HG03196 (cell line): ENCODE data around the gene RAB29.
"Not testable (repeated sequence)": the region's sequence is repeated elsewhere in the genome, so short reads cannot be mapped to it uniquely, and the experiment has no call there.

ENCODE experiments used
- ATAC-seq: cut with Tn5 transposase; IDR thresholded peaks from one replicate; pipeline ENCODE4 v1.9.1; 2021; ENCODE audit not compliant: unreplicated experiment

The RAB29 gene

GRCh38 chr1:205775015-205775716 is at the start of gene RAB29:
TSS of gene RAB29 (minus strand) at chr1:205775482. CDS start at chr1:205774956, 526 bp downstream.
- peak; percentile 73 for ATAC-seq

GRCh38 chr1:205824180-205824579 is 48.9 kb upstream of the RAB29 start:
- no peak for ATAC-seq

GRCh38 chr1:205823260-205823659 is 48.0 kb upstream of the RAB29 start:
- not testable (repeated sequence) for ATAC-seq

- no peak for ATAC-seq
Measured at GRCh38 chr1:205822397-205822796, 47.1 kb upstream of the RAB29 start.

DNA sequence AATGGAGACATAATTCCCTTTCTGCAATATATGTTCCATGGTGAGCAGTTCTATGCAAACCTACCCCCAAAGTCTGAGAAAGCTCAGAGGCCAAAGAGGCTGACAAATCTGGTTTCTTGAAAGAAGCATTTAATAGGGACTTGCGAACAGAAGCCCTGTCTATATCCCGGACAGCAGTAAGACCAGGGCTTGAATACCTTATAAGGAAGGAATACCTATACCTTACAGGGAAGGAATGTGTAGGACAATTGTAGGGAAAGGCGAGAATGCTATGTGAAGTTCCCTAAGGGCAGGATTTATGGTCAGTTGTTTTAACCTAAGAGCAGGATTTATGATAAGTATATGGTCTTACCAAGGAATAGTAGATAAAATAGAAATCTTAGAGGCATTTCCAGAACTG is 42.7 kb upstream of the RAB29 start:
- no peak for ATAC-seq

DNA sequence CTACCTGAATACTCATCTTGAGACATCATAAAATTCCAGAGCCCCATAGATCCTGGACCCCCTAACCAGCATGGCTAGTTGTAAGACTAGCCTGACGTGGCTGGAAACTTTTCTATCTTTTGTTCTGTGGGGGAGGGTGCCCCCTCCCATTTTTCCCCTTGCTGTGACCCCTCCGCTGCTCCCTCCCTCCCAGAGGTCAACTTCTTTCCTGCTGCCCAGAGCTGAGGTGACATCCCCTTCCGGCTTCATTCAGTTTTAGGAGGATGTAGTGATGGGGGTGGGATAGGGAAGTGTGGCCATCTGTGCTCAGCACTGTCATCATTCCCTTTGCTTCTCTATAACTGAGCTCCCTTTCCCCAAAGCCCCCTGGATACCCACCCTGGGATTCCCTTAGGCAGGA is 42.1 kb upstream of the RAB29 start:
- no peak for ATAC-seq

GRCh38 chr1:205813755-205814058 is 38.4 kb upstream of the RAB29 start:
- no peak for ATAC-seq

DNA sequence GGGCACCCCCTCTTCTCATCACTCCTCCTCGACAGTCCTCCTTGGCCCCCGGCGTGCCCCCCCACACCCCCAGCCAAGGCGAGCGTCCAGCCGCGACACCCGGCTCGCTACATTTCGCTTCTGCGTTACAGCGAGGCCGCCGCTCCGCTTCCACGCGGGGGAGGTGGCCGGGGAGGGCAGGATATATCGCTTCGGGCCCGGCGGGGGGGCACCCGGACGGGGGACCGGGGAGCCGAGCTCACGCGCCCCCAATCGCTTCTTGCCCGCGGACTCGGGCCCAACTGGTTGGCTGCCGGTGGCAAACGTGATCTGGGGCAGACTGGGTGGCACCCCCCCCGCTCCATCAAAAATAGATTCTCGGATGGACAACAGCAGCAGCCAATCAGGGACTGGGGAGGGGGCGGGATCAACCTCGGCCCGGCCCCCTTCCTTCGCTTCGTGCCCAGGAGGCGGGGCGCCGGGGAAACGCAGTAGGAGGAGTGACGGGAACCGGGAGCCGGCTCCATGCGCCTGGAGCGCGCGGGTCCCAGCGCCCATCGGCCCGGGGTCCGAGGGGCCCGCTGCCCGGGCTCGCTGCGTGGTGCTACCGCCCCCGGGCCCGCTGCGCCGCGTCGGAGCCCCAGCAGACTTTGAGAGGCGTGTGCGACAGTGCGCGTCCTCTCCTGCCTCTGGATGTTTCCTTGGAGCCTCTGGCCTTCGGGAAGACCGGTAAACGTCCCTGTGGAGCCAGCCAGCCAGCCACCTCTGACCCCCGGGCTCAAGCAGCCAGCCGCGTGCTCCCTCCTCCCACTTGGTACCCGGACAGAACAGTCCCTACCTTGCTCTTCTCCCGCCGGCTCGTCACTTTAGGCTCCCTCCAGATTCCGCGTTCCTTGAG is 37.8 kb upstream of the RAB29 start, which contains the start of gene SLC41A1:
Gene SLC41A1, minus strand, starts transcription at position 321 of the 877 bp plus-strand sequence. CDS start 2,757 bp downstream, outside the sequence.
- ATAC-seq: peak; percentile 78

- no peak for ATAC-seq
Measured at GRCh38 chr1:205812271-205812877, 37.1 kb upstream of the RAB29 start.

DNA sequence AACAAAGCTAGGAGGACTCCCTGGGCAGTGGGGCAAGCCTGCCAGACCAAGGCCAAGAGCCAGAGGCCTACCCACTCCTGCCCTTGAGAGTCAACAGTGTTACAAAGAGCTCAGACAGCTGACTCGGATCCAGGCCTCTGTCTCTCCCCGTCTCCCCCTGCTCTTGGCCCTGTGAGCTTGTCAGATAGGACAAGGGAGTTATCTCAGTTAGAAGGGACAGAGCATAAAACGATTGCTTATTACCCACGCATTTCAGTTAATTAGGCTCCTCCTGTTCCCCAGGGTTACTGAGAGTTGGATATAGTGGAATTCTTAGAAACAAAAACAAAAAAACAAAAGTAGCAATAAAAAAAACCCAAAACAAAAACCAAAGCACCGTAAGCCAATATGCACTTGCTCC is 36.4 kb upstream of the RAB29 start:
- no peak for ATAC-seq

- no peak for ATAC-seq
Measured at GRCh38 chr1:205810448-205811157, 35.3 kb upstream of the RAB29 start.

DNA sequence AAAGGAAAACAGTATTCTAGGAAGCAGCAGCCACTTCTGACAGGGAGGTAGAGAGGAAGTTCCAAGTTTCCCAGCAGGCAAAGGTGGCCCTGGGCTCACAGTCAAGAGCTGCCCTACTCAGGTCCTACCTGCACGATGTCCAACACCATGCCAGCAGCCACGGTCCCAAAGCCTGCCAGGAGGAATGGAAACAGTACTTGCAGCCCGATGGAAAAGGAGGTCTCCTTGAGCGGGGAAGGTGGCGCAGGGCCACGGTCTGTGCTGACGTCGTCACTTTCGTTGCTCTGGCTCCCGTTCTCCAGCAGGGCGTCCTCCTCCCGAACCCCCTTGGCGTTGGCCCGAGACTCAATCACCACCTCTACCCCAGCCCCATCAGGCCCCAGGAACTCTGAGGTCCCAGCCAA is 34.7 kb upstream of the RAB29 start:
- ATAC-seq: no peak

GRCh38 chr1:205809469-205809868 is 34.2 kb upstream of the RAB29 start:
- no peak for ATAC-seq

GRCh38 chr1:205805082-205805711 is 29.9 kb upstream of the RAB29 start:
- no peak for ATAC-seq

- ATAC-seq: no peak
Measured at GRCh38 chr1:205804605-205805004, 29.3 kb upstream of the RAB29 start.

- ATAC-seq: no peak
Measured at GRCh38 chr1:205803986-205804385, 28.7 kb upstream of the RAB29 start.

GRCh38 chr1:205802060-205802459 is 26.8 kb upstream of the RAB29 start:
- no peak for ATAC-seq

DNA sequence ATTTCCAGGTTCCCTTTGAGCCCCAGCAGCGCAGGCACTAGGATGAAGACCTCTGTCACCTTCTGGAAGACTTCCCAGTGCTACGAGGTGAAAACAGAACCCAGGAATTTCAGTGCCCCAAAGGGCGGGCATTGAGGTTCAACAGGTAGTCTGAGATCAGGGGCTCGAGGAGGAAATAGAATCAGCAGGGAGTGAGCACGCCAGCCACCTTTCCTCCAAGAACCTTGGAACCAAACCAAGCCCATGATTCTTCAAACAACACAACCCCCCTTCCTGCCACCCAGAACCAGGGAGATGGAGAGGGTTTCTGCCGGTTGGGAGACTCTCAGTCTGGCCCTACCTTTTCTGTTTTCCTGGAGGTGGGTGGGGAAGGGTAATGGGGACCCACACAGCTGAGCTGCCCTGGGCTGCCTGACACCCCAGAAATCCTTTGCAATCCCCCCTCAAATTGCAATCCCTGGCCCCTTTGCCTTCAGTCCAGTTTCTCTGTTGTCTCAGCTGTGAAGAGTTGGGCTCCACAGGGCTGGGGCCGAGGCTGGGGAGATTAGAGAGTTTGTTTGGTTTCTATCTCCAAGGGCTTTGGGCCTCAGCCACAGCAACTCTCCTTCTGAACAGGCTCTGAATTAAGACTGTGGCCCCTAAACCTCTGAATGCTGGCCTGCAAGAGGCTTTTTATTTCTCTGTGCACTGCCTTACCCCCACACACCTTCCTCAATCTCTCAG is 25.9 kb upstream of the RAB29 start:
- ATAC-seq: no peak

DNA sequence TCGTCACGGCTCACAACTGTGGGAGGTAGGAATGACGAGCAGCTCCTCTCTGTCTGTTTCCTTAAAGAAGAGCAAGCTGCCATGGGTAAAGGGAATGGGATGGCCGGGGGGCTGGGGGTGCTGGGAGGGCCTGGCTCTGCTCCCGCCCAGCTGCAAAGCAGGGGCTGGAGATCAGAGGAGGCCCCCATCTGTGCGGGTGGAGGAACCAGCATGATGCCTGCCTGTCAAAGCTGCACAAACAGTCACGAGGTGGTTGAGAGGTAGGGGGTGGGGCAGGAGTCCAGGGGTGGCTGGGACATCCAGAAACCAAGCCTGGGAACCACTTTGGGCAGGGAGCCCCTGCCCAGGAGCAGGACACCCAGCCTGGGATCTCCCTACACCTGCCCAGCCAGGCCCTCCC is 25.1 kb upstream of the RAB29 start:
- no peak for ATAC-seq

DNA sequence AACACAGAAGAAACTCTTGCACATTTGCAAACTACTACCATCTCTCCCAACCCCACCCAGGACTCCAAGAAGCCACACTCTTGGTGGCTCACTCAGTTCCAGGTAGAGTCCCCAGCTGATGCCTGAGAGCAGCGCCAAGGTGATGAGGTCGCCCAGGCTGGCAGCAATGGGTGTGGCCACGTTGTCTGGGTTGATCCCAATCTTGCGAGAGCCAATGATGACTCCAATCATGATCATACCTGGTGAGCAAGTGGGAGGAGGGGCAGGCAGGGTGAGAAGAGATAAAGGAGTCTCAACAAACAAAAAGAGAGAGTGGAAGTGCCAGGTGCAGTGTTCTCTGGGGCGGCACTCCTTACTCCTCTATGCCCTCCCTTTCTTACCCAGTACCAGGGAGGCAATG is 23.3 kb upstream of the RAB29 start:
- ATAC-seq: no peak
